WTC11 (cell line): ENCODE measurements around the gene PITPNM2.

Experiments
- CREB1 ChIP-seq: sonication (generic); formaldehyde crosslinking; IDR thresholded peaks from 2 replicates; pipeline ENCODE4 v1.8.0; 2023; ENCODE audit warnings: mild to moderate bottlenecking, missing genetic modification reagents
- CREM ChIP-seq: sonication (generic); formaldehyde crosslinking; IDR thresholded peaks from 2 replicates; pipeline ENCODE4 v1.8.1; 2022; ENCODE audit warnings: mild to moderate bottlenecking, missing genetic modification reagents, moderate library complexity
- CTCF ChIP-seq: fragments of 200-600 bp; IDR thresholded peaks from 2 replicates; pipeline ENCODE4 v1.8.0; 2022; ENCODE audit warnings: antibody characterized with exemption
- ETV6 ChIP-seq: sonication (generic); formaldehyde crosslinking; IDR thresholded peaks from 2 replicates; pipeline ENCODE4 v1.8.1; 2022; ENCODE audit warnings: mild to moderate bottlenecking, missing genetic modification reagents
- NR3C1 ChIP-seq: sonication (generic); formaldehyde crosslinking; conservative IDR thresholded peaks from 2 replicates; pipeline ENCODE4 v1.8.1; 2023; ENCODE audit warnings: low read depth, mild to moderate bottlenecking, missing genetic modification reagents
- TP53 ChIP-seq: sonication (generic); formaldehyde crosslinking; IDR thresholded peaks from 2 replicates; pipeline ENCODE4 v1.8.1; 2023; ENCODE audit warnings: mild to moderate bottlenecking, missing genetic modification reagents
- USF2 ChIP-seq: sonication (generic); formaldehyde crosslinking; IDR thresholded peaks from 2 replicates; pipeline ENCODE4 v1.8.1; 2023; ENCODE audit warnings: mild to moderate bottlenecking, missing genetic modification reagents, moderate library complexity
- ZNF263 ChIP-seq: sonication (generic); formaldehyde crosslinking; IDR thresholded peaks from 2 replicates; pipeline ENCODE4 v1.8.1; 2022; ENCODE audit warnings: low read depth, mild to moderate bottlenecking, moderate library complexity, missing genetic modification reagents

GRCh38 chr12:123107926-123108681, 42.8 kb downstream of the PITPNM2 start:
- no peak for TF ChIP-seq CTCF
- TF ChIP-seq CREB1 (CRISPR knock-in tag): no peak
- TF ChIP-seq USF2 (CRISPR knock-in tag): no peak
- TF ChIP-seq TP53 (CRISPR knock-in tag): no peak
- TF ChIP-seq NR3C1 (CRISPR knock-in tag): no peak
- no peak for TF ChIP-seq CREM (CRISPR knock-in tag)
- TF ChIP-seq ETV6 (CRISPR knock-in tag): no peak
- TF ChIP-seq ZNF263 (CRISPR knock-in tag): no peak
